Mesothelial cell of epicardium (in vitro differentiated cells): ENCODE measurements around the gene PPP1R14B. TPM values are rescaled to one million over a fixed set of nuclear protein-coding genes. Genes with fewer than 3 reads are reported as not detected.

Experiments used
- DNase-seq, 2 experiments: peaks; one replicate each; pipeline ENCODE4 v3.0.0; 2021; ENCODE audit warnings: low spot score in 2 of 2; ENCODE audit not compliant: unreplicated experiment in 2 of 2
- H3K27ac Mint-ChIP-seq: 2 replicates; pipeline ENCODE4 v1.8.0; 2021; ENCODE audit warnings: mixed read lengths
- H3K27me3 Mint-ChIP-seq: 2 replicates; pipeline ENCODE4 v1.8.0; 2021; ENCODE audit warnings: low read depth, mixed read lengths
- H3K36me3 Mint-ChIP-seq: 2 replicates; pipeline ENCODE4 v1.8.0; 2021; ENCODE audit warnings: mixed read lengths
- H3K4me1 Mint-ChIP-seq: 2 replicates; pipeline ENCODE4 v1.8.0; 2021; ENCODE audit warnings: mixed read lengths
- H3K4me3 Mint-ChIP-seq: 2 replicates; pipeline ENCODE4 v1.8.0; 2021; ENCODE audit warnings: mild to moderate bottlenecking, moderate library complexity, mixed read lengths
- H3K9me3 Mint-ChIP-seq: 2 replicates; pipeline ENCODE4 v1.8.0; 2021; ENCODE audit warnings: mixed read lengths
- CTCF ChIP-seq: fragments of 200-600 bp; sonication (generic); IDR thresholded peaks from one replicate; pipeline ENCODE4 v1.5.0; 2021; ENCODE audit warnings: antibody characterized with exemption; ENCODE audit not compliant: unreplicated experiment
- total RNA-seq: library from RNA; stranded (reverse); gene quantifications from 3 replicates; pipeline ENCODE4 v1.2.1, GENCODE V29; 2021

Gene PPP1R14B
- total RNA-seq, 1 donor from 2014 or later, result 131 TPM

- no peak for TF ChIP-seq CTCF
- H3K27ac Mint-ChIP-seq, result peak overlapping the region; percentile 85
- H3K27me3 Mint-ChIP-seq, result no peaks in the 10 kb centered on the region
- H3K36me3 Mint-ChIP-seq, result peaks cover 3% of the 10 kb centered on the region
- no peaks in the 10 kb centered on the region for H3K9me3 Mint-ChIP-seq
- peak in 1 of 2 experiments; percentile 60 for DNase-seq
- H3K4me1 Mint-ChIP-seq, result peaks cover 21% of the 10 kb centered on the region
- peak overlapping the region; percentile 82 for H3K4me3 Mint-ChIP-seq
Measured at GRCh38 chr11:64234647-64235379, 11.9 kb downstream of the PPP1R14B start.

- Mint-ChIP-seq H3K27me3 (no peaks in the 10 kb centered on the region), H3K27ac (peak within 1 kb of the TSS; percentile 85), H3K4me3 (peak within 1 kb of the TSS; percentile 83), H3K9me3 (no peaks in the 10 kb centered on the region), H3K36me3 (peaks cover 3% of the 10 kb centered on the region), H3K4me1 (peaks cover 19% of the 10 kb centered on the region)
- no peak for TF ChIP-seq CTCF
- DNase-seq, result peak in 1 of 2 experiments; percentile 55
Measured at GRCh38 chr11:64233913-64234586, 12.7 kb downstream of the PPP1R14B start, which contains the start of gene VEGFB. VEGFB (plus strand) TSS chr11:64234584; CDS start chr11:64234834, 250 bp downstream.

GRCh38 chr11:64232967-64233315, 13.8 kb downstream of the PPP1R14B start:
- H3K27ac Mint-ChIP-seq, result peak overlapping the region; percentile 47
- peak overlapping the region; percentile 83 for H3K4me3 Mint-ChIP-seq
- no peak for DNase-seq
- TF ChIP-seq CTCF, result no peak
- no peaks in the 10 kb centered on the region for H3K27me3 Mint-ChIP-seq
- no peaks in the 10 kb centered on the region for H3K9me3 Mint-ChIP-seq
- H3K4me1 Mint-ChIP-seq, result peaks cover 19% of the 10 kb centered on the region
- peaks cover 3% of the 10 kb centered on the region for H3K36me3 Mint-ChIP-seq

GRCh38 chr11:64232182-64232966, 14.4 kb downstream of the PPP1R14B start:
- Mint-ChIP-seq H3K4me3 (peak overlapping the region; percentile 83), H3K4me1 (peaks cover 23% of the 10 kb centered on the region), H3K27me3 (no peaks in the 10 kb centered on the region), H3K36me3 (no peaks in the 10 kb centered on the region), H3K9me3 (no peaks in the 10 kb centered on the region), H3K27ac (peak overlapping the region; percentile 47)
- no peak for DNase-seq
- no peak for TF ChIP-seq CTCF

GRCh38 chr11:64231546-64231945, 15.2 kb downstream of the PPP1R14B start:
- peak overlapping the region; percentile 83 for H3K4me3 Mint-ChIP-seq
- no peak overlapping the region for H3K27ac Mint-ChIP-seq
- TF ChIP-seq CTCF, result no peak
- peaks cover 30% of the 10 kb centered on the region for H3K4me1 Mint-ChIP-seq
- H3K27me3 Mint-ChIP-seq, result no peaks in the 10 kb centered on the region
- no peaks in the 10 kb centered on the region for H3K36me3 Mint-ChIP-seq
- no peak for DNase-seq
- H3K9me3 Mint-ChIP-seq, result no peaks in the 10 kb centered on the region
